Esophagus muscularis mucosa (tissue), 4 donors: ENCODE results near the gene APLP2.

Experiments used
- EP300 ChIP-seq: sonication (generic); formaldehyde crosslinking; IDR thresholded peaks from one replicate; pipeline ENCODE4 v1.6.1; 2017; ENCODE audit warnings: antibody characterized with exemption
- POLR2A ChIP-seq: fragments of 450-650 bp; IDR thresholded peaks from one replicate; pipeline ENCODE4 v1.6.1; 2017; ENCODE audit warnings: antibody characterized with exemption, moderate library complexity, mild to moderate bottlenecking, low read depth
- POLR2AphosphoS5 ChIP-seq, 2 donors: sonication (generic); formaldehyde crosslinking; IDR thresholded peaks; one replicate each; pipeline ENCODE4 v1.6.1; 2017; ENCODE audit warnings: antibody characterized with exemption in 2 of 2
- TF ChIP-seq, protein P1 (sequence below), 3 experiments: fragments of 200-600 bp in 2 of 3; fragments of 450-650 bp in 1 of 3; sonication (generic) in 2 of 3; IDR thresholded peaks; one replicate each; pipeline ENCODE4 v1.5.1; 2017 to 2019; ENCODE audit warnings: antibody characterized with exemption in 3 of 3, mild to moderate bottlenecking in 2 of 3, moderate library complexity in 1 of 3

GRCh38 chr11:130190371-130190881 lies 120.7 kb downstream of the APLP2 start:
- no peak for TF ChIP-seq POLR2A
- TF ChIP-seq, protein P1, sequence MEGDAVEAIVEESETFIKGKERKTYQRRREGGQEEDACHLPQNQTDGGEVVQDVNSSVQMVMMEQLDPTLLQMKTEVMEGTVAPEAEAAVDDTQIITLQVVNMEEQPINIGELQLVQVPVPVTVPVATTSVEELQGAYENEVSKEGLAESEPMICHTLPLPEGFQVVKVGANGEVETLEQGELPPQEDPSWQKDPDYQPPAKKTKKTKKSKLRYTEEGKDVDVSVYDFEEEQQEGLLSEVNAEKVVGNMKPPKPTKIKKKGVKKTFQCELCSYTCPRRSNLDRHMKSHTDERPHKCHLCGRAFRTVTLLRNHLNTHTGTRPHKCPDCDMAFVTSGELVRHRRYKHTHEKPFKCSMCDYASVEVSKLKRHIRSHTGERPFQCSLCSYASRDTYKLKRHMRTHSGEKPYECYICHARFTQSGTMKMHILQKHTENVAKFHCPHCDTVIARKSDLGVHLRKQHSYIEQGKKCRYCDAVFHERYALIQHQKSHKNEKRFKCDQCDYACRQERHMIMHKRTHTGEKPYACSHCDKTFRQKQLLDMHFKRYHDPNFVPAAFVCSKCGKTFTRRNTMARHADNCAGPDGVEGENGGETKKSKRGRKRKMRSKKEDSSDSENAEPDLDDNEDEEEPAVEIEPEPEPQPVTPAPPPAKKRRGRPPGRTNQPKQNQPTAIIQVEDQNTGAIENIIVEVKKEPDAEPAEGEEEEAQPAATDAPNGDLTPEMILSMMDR (IDR thresholded peaks at IDR 0.05), result no peak
- no peak for TF ChIP-seq POLR2AphosphoS5 (IDR thresholded peaks at IDR 0.05)
- no peak for TF ChIP-seq EP300
